Karpas-422 (cell line): Measurements from ENCODE around the gene SLC7A4. TPM values are rescaled to one million over a fixed set of nuclear protein-coding genes. Genes with fewer than 3 reads are reported as not detected.
A peak's percentile ranks its signal among the peaks of the same experiment; 100 is the strongest.
"Not testable (repeated sequence)": the region's sequence is repeated elsewhere in the genome, so short reads cannot be mapped to it uniquely, and the experiment has no call there.

Source experiments
- DNase-seq: peaks from one replicate; pipeline ENCODE4 v3.0.0-alpha.2; 2015
- H2AFZ ChIP-seq: fragments of 200-600 bp; sonication (generic); 2 replicates; pipeline ENCODE4 v1.6.1; 2014; ENCODE audit warnings: antibody characterized with exemption, low read length, mixed read lengths
- H3K27ac ChIP-seq: fragments of 200-600 bp; sonication (generic); 2 replicates; pipeline ENCODE4 v1.5.1; 2014; ENCODE audit warnings: mild to moderate bottlenecking, low read length, moderate library complexity
- H3K27me3 ChIP-seq: fragments of 200-600 bp; sonication (generic); 2 replicates; pipeline ENCODE4 v1.6.1; 2014; ENCODE audit warnings: low read length, mixed read lengths
- H3K36me3 ChIP-seq: fragments of 200-600 bp; sonication (generic); 2 replicates; pipeline ENCODE4 v1.6.1; 2014; ENCODE audit warnings: low read length, mixed read lengths; ENCODE audit not compliant: insufficient read depth
- H3K4me1 ChIP-seq: fragments of 200-600 bp; sonication (generic); 2 replicates; pipeline ENCODE4 v1.6.1; 2014; ENCODE audit warnings: mild to moderate bottlenecking, low read length, mixed read lengths
- H3K4me2 ChIP-seq: fragments of 200-600 bp; sonication (generic); 2 replicates; pipeline ENCODE4 v1.6.1; 2014; ENCODE audit warnings: low read length, low read depth, mild to moderate bottlenecking; ENCODE audit not compliant: poor library complexity, severe bottlenecking
- H3K4me3 ChIP-seq: fragments of 200-600 bp; sonication (generic); 2 replicates; pipeline ENCODE4 v1.5.1; 2014; ENCODE audit warnings: mild to moderate bottlenecking, antibody characterized with exemption, low read length, mixed read lengths
- H3K79me2 ChIP-seq: fragments of 200-600 bp; sonication (generic); 2 replicates; pipeline ENCODE4 v1.6.1; 2014; ENCODE audit warnings: mild to moderate bottlenecking, low read length, mixed read lengths
- H3K9ac ChIP-seq: fragments of 200-600 bp; sonication (generic); 2 replicates; pipeline ENCODE4 v1.6.0; 2014; ENCODE audit warnings: low read length
- H3K9me2 ChIP-seq: fragments of 200-600 bp; sonication (generic), shearing (Covaris generic); replicated peaks from 2 replicates; pipeline ENCODE4 v1.6.0; 2014; ENCODE audit warnings: mild to moderate bottlenecking, low read length, moderate library complexity; ENCODE audit not compliant: insufficient read depth
- H3K9me3 ChIP-seq: fragments of 300-700, 200-600 bp; sonication (generic); 2 replicates; pipeline ENCODE4 v1.6.1; 2014; ENCODE audit warnings: low read length, mixed read lengths
- H4K20me1 ChIP-seq: fragments of 200-600 bp; sonication (generic); 2 replicates; pipeline ENCODE4 v1.6.1; 2014; ENCODE audit warnings: mild to moderate bottlenecking, antibody characterized with exemption, low read length, low read depth; ENCODE audit not compliant: insufficient read depth
- total RNA-seq: library from RNA; depleted of rRNA; stranded (reverse); fragments of >200 nt; shearing (Covaris generic); gene quantifications from 2 replicates; pipeline ENCODE4 v1.2.3, GENCODE V29; 2014; ENCODE audit warnings: low replicate concordance

SLC7A4 gene
- total RNA-seq, 1 experiment from 2014 or later: not detected

DNA sequence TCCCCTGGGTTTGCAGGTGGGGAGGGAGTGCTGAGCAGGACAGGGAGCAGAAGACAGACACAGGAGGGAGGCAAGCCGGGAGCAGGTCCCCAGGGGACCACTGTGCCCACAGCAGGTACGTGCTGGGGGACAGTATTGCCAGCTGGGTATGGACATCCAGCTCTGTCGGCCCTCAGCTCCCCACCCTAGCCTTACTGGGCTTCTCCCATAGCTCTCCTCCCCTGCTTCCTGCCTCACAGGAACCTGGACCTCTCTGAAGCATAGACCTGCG is 23.1 kb upstream of the SLC7A4 start:
- Histone ChIP-seq H3K27me3 (no peaks in the 10 kb centered on the region), H3K9ac (no peak overlapping the region), H3K27ac (no peak overlapping the region), H3K79me2 (no peaks in the 10 kb centered on the region), H2AFZ (no peak overlapping the region), H3K4me1 (peaks cover 11% of the 10 kb centered on the region), H3K4me3 (no peak overlapping the region), H3K36me3 (no peaks in the 10 kb centered on the region), H3K9me3 (no peaks in the 10 kb centered on the region), H3K4me2 (no peak overlapping the region), H3K9me2 (no peaks in the 10 kb centered on the region), H4K20me1 (no peaks in the 10 kb centered on the region)
- no peak for DNase-seq

DNA sequence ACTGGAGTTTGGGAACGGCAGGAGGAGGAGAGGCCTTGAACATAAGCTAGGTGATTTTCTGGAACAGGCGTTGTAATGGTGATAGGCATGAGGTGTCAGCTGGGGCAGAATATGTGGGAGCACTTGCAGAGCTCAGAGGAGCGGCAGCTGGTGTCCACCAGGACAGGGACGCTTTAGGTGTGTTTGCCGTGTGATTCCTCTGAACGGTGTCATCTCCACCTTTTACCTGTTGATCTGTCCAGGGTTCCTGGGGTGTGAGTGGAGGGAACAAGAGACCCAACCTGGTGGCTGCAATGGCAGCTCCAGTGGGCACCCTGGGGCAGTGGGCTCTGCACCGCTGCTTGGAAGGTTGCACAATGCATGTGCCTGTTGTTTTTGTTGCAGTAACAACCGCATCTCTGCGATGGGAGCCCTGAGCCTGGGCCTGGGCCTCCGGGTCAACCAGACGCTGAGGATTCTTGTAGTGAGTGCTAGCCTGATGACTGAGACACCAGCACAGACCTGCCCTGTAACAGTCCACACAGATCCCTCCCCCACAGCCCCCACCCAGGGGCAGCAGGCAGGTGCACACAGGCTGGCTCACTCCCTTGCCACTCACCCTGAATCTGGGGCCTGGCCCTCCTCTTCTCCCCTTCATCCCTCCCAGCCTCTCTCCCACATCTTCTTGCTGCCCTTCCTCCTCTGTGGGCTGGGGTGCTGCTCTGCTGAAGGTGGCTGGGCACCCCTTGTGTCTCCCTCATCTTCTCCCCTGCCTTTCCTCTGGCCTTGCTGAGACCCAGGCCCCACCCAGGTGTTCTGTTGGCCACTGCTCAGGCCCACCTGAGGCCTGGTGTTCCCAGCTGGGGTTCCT is 22.6 kb upstream of the SLC7A4 start:
- Histone ChIP-seq H3K9me3 (no peaks in the 10 kb centered on the region), H2AFZ (no peak overlapping the region), H3K79me2 (no peaks in the 10 kb centered on the region), H3K27ac (no peak overlapping the region), H3K9me2 (no peaks in the 10 kb centered on the region), H3K4me2 (no peak overlapping the region), H3K4me3 (no peak overlapping the region), H3K27me3 (no peaks in the 10 kb centered on the region), H4K20me1 (no peaks in the 10 kb centered on the region), H3K4me1 (peaks cover 11% of the 10 kb centered on the region), H3K36me3 (no peaks in the 10 kb centered on the region), H3K9ac (no peak overlapping the region)
- DNase-seq: no peak

DNA sequence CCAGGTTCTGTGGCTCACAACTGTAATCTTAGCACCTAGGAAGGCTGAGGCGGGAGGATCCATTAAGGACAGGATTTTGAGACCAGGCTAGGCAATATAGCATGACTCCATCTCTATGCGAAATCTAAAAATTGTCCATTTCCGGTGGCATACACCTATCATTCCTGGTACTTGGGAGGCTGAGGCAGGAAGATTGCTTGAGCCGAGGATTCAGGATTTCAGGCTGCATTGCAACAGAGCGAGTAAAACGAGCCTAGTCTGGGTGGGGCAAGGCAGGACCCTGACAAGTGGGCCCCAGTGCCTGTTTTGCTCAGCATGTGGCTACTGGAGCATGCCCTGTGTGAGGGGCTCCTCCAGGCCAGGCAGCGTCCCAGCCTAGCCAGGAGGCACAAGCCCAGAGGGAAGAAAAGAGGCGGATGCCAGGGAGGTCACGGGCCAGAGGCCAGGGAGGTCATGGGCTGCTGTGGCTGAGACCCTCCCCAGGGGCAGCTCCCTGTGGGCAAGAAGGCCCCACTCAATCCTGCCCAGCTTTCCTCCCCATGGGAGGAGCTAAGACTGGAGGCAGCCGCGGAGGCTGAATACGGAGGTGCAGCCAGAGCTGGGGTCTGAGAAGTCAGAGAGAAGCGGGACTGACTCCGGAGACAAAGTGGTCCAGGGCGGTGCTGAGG is 21.8 kb upstream of the SLC7A4 start:
- Histone ChIP-seq H2AFZ (no peak overlapping the region), H3K79me2 (no peaks in the 10 kb centered on the region), H3K4me2 (no peak overlapping the region), H3K4me3 (no peak overlapping the region), H3K36me3 (no peaks in the 10 kb centered on the region), H4K20me1 (no peaks in the 10 kb centered on the region), H3K9me3 (no peaks in the 10 kb centered on the region), H3K9me2 (no peaks in the 10 kb centered on the region), H3K4me1 (peaks cover 11% of the 10 kb centered on the region), H3K27ac (no peak overlapping the region), H3K9ac (no peak overlapping the region), H3K27me3 (no peaks in the 10 kb centered on the region)
- DNase-seq: no peak

DNA sequence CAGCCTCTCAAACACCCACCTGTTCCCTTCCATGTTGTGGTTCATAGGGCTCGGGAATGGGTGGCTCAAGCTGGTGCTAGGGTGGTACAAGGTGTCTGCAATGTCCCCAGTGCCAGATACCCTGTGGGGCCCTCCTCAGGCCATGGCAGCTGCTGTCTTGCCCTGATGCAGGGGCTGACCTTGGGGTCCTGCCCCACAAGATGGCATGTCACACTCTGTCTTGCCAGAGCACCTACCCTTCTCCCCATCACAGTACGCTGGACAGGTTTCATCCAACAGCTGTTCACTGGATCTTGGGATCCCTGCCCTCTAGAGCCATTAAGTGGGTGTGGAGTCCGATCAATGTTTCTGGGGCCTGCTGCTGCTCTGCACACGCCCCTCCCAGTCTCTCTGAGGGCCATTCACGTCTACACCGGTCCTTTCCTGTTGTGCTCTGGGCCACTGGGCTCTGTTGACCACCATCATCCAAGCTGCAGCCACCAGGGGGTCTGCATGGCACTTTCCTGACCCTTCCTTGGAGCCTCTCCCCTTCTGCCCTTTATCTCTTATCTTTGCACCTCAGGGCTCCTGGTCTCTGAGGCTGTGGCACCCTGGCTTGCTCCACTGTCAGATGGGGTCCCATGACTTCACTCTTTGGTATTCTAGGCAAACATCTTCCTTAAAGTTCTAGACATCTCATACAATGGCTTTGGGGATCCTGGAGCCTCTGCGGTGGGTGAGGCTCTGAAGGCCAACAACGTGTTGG is 20.5 kb upstream of the SLC7A4 start:
- H3K9me2 ChIP-seq: no peaks in the 10 kb centered on the region
- no peak overlapping the region for H3K4me3 ChIP-seq
- no peak overlapping the region for H3K9ac ChIP-seq
- no peak overlapping the region for H2AFZ ChIP-seq
- peaks cover 11% of the 10 kb centered on the region for H3K4me1 ChIP-seq
- no peak overlapping the region for H3K27ac ChIP-seq
- H3K27me3 ChIP-seq: no peaks in the 10 kb centered on the region
- no peaks in the 10 kb centered on the region for H3K79me2 ChIP-seq
- H3K4me2 ChIP-seq: no peak overlapping the region
- no peak for DNase-seq
- H4K20me1 ChIP-seq: no peaks in the 10 kb centered on the region
- no peaks in the 10 kb centered on the region for H3K9me3 ChIP-seq
- H3K36me3 ChIP-seq: no peaks in the 10 kb centered on the region

DNA sequence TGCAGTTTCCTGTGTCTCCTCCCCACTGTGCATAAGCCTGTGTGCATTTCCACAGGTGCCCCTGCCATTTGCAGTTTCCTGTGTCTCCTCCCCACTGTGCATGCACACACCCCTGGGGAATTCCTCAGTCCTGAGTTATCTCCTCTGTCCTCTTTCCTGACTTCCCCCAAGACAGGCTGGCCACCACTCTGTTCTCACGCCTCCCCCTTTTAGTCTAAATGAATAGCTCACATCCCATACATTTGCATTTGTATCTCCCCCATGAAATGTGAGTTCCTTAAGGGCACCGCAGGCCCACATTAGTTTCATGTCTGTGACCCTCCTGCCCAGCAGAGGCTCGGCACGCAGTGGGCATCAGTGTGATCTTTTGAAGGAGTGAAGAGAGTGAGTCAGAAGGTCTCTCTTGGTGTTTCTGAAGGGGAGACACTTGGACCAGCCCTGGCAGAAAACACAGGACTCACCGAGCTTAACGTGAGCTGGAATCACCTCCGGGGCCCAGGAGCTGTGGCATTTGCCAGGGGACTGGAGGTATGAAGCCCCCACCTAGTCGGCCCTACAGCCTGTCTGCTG is 19.6 kb upstream of the SLC7A4 start:
- no peak overlapping the region for H3K9ac ChIP-seq

DNA sequence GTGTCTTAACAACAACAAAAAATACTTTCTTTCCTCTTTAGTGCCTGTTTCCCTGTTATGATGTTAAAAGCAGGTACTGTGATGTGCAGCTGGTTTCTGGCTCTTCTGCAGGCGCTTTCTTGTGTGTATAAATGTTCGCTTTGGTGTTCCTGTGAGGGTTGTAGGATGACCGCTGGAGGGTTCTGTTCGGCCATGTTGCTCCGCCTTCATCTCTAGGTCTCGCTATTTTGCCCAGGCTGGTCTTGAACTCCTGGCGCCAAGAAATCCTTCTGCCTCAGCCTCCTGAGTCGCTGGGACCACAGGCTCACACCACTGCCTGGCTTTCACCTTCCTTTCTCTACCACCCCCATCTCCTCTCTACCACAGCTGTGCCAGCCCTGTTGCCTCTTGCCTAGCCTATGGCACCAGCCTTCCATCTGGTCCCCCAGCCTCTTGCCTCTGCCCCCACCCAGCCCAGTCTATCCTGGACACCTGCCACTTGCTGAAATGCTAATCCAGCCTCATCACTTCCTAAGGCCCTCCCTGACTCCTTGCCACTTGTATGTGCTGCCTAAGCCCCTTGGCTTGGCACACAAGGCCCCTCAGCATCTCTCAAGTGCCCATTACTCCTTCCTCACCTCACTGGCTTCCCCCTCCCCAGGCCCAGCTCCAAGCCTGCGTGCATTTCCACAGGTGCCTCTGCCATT is 18.9 kb upstream of the SLC7A4 start:
- Histone ChIP-seq H3K27ac (no peak overlapping the region), H3K9me2 (no peaks in the 10 kb centered on the region), H3K4me2 (no peak overlapping the region), H3K36me3 (no peaks in the 10 kb centered on the region), H3K9ac (no peak overlapping the region), H4K20me1 (no peaks in the 10 kb centered on the region), H3K9me3 (no peaks in the 10 kb centered on the region), H3K4me3 (no peak overlapping the region), H3K79me2 (no peaks in the 10 kb centered on the region), H2AFZ (no peak overlapping the region), H3K27me3 (no peaks in the 10 kb centered on the region), H3K4me1 (peaks cover 11% of the 10 kb centered on the region)
- DNase-seq: peak; percentile 21

More for the DNA sequence above, 19.6 kb upstream of the SLC7A4 start:
- Histone ChIP-seq H4K20me1 (no peaks in the 10 kb centered on the region), H2AFZ (no peak overlapping the region), H3K4me3 (no peak overlapping the region), H3K4me1 (peaks cover 11% of the 10 kb centered on the region), H3K9me3 (no peaks in the 10 kb centered on the region), H3K27ac (no peak overlapping the region), H3K4me2 (no peak overlapping the region), H3K9me2 (no peaks in the 10 kb centered on the region), H3K27me3 (no peaks in the 10 kb centered on the region), H3K36me3 (no peaks in the 10 kb centered on the region), H3K79me2 (no peaks in the 10 kb centered on the region)
- DNase-seq: peak; percentile 41

DNA sequence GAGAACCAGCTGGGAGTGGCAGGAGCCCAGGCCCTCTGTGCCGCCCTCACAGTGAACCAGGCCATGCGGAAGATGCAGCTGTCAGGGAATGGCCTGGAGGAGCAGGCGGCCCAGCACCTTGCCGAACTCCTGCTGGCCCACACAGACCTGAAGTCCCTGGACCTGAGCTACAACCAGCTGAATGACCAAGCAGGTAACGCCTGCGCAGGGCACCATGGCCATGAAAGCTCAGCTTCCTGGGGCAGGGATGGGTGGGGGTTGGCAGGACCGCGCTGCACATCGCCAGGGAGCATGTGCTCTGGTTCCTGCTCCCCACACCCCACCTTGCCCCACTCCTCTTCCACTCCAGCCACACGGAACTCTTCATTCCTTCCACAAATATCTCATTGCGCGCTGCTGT is 16.6 kb upstream of the SLC7A4 start:
- H3K27ac ChIP-seq, H3K79me2 ChIP-seq, H3K4me3 ChIP-seq, H4K20me1 ChIP-seq, H3K9ac ChIP-seq, H3K27me3 ChIP-seq, DNase-seq, H3K4me2 ChIP-seq, H3K9me2 ChIP-seq, H2AFZ ChIP-seq, H3K36me3 ChIP-seq, H3K9me3 ChIP-seq: not testable (repeated sequence)
- H3K4me1 ChIP-seq: peaks cover 29% of the 10 kb centered on the region

DNA sequence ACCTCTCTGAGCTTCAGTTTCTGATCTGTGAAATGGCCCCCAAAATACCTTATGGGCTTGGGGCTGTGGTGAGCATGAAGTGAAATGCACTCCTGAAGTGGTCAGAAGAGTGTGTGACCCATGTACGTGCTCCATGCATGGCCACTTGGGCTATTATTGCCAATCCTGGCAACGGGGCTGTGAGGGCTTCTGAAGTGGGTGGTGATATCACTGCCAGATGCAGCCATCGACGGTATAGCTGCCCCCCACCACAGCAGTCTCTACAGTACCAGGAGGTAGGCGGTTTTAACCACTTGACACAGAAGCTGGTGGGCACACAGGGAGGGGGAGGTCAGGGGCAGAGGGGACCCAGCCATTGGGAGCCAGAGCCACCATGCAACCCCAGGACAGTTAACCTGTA is 16.1 kb upstream of the SLC7A4 start:
- H3K9me3 ChIP-seq, DNase-seq, H3K4me3 ChIP-seq, H3K79me2 ChIP-seq, H3K36me3 ChIP-seq, H3K27ac ChIP-seq, H3K9ac ChIP-seq, H3K9me2 ChIP-seq, H3K4me2 ChIP-seq, H3K27me3 ChIP-seq, H2AFZ ChIP-seq, H4K20me1 ChIP-seq: not testable (repeated sequence)
- H3K4me1 ChIP-seq: peaks cover 35% of the 10 kb centered on the region
